SK-N-SH (cell line): ENCODE measurements around the gene TMEM41A. TPM values are rescaled to one million over a fixed set of nuclear protein-coding genes. Genes with fewer than 3 reads are reported as not detected.
"Not testable (repeated sequence)": the region's sequence is repeated elsewhere in the genome, so short reads cannot be mapped to it uniquely, and the experiment has no call there.

Source experiments
- CTCF ChIA-PET: fragments of 300-600, 350-600 bp; formaldehyde crosslinking; extraction: SDS; loops from one replicate; lab custom pipeline; 2021; lab: Yijun Ruan, JAX
- POLR2A ChIA-PET: fragments of 350-600 bp; sonication (Branson Sonifier 250); formaldehyde crosslinking; extraction: SDS; loops from one replicate; lab custom pipeline; 2020; ENCODE audit warnings: antibody characterized with exemption, inconsistent platforms; lab: Yijun Ruan, JAX
- DNase-seq: peaks from one replicate; pipeline ENCODE4 v3.0.0; 2012
- H2AFZ ChIP-seq: fragments of 200-600 bp; sonication (generic); 2 replicates; pipeline ENCODE4 v1.8.1; 2016; ENCODE audit warnings: antibody characterized with exemption, mild to moderate bottlenecking, low read depth
- H3F3A ChIP-seq: fragments of 200-600 bp; sonication (generic); replicated peaks from 2 replicates; pipeline ENCODE3; 2016; ENCODE audit warnings: antibody characterized with exemption, mild to moderate bottlenecking; ENCODE audit not compliant: insufficient read depth
- H3K27ac ChIP-seq, 2 experiments: fragments of 200-500 bp in 1 of 2; fragments of 200-600 bp in 1 of 2; sonication (Bioruptor generic) in 1 of 2; sonication (generic), shearing (Covaris generic) in 1 of 2; 2 replicates each; pipeline versions ENCODE4 v1.5.1 to v1.6.1; 2014 to 2016; ENCODE audit warnings: low read depth in 2 of 2, inconsistent platforms in 1 of 2, low read length in 1 of 2, mild to moderate bottlenecking in 1 of 2, mixed read lengths in 1 of 2
- H3K27me3 ChIP-seq: fragments of 200-600 bp; sonication (generic), shearing (Covaris generic); 2 replicates; pipeline ENCODE4 v1.6.1; 2016; ENCODE audit warnings: mixed run types; ENCODE audit not compliant: insufficient read depth
- H3K36me3 ChIP-seq, 2 experiments: fragments of 200-500 bp in 1 of 2; fragments of 200-600 bp in 1 of 2; sonication (Bioruptor generic) in 1 of 2; sonication (generic) in 1 of 2; replicated peaks in 1 of 2; 2 replicates each; pipeline versions ENCODE3 to v1.5.1; 2014 to 2016; ENCODE audit warnings: low read length in 1 of 2, mild to moderate bottlenecking in 1 of 2; ENCODE audit not compliant: insufficient read depth in 2 of 2, control insufficient read depth in 1 of 2
- H3K4me1 ChIP-seq, 2 experiments: fragments of 200-500 bp in 1 of 2; fragments of 200-600 bp in 1 of 2; sonication (Bioruptor generic) in 1 of 2; sonication (generic), shearing (Covaris generic) in 1 of 2; 2 replicates each; pipeline versions ENCODE4 v1.5.1 to v1.6.1; 2014 to 2016; ENCODE audit warnings: low read depth in 1 of 2, low read length in 1 of 2, mixed run types in 1 of 2; ENCODE audit not compliant: insufficient read depth in 2 of 2, control insufficient read depth in 1 of 2
- H3K4me2 ChIP-seq: fragments of 200-600 bp; sonication (generic), shearing (Covaris generic); 2 replicates; pipeline ENCODE4 v1.6.1; 2017; ENCODE audit warnings: mixed run types
- H3K4me3 ChIP-seq, 2 experiments: fragments of 200-500 bp in 1 of 2; fragments of 200-600 bp in 1 of 2; sonication (Bioruptor generic) in 1 of 2; sonication (generic), shearing (Covaris generic) in 1 of 2; 2 replicates each; pipeline versions ENCODE4 v1.5.1 to v1.8.1; 2014 to 2016; ENCODE audit warnings: low read depth in 2 of 2, inconsistent platforms in 1 of 2, low read length in 1 of 2, mild to moderate bottlenecking in 1 of 2, mixed read lengths in 1 of 2, moderate library complexity in 1 of 2
- H3K79me2 ChIP-seq: fragments of 200-600 bp; sonication (generic); 2 replicates; pipeline ENCODE4 v1.8.1; 2017; ENCODE audit warnings: mild to moderate bottlenecking; ENCODE audit not compliant: insufficient read depth
- H3K9ac ChIP-seq: fragments of 200-600 bp; sonication (generic); 2 replicates; pipeline ENCODE4 v1.6.1; 2017; ENCODE audit warnings: mixed run types
- H3K9me2 ChIP-seq: fragments of 200-600 bp; sonication (generic); 2 replicates; pipeline ENCODE4 v1.6.1; 2017; ENCODE audit warnings: mixed run types
- H3K9me3 ChIP-seq: fragments of 200-600 bp; sonication (generic); 2 replicates; pipeline ENCODE4 v1.6.1; 2017; ENCODE audit warnings: mixed run types, mild to moderate bottlenecking, moderate library complexity
- H4K20me1 ChIP-seq: fragments of 200-600 bp; sonication (generic); 2 replicates; pipeline ENCODE4 v1.6.1; 2017; ENCODE audit warnings: mild to moderate bottlenecking, mixed run types; ENCODE audit not compliant: insufficient read depth
- CTCF ChIP-seq: fragments of 200-600 bp; sonication (generic); IDR thresholded peaks from 2 replicates; pipeline ENCODE4 v1.6.1; 2017; ENCODE audit warnings: antibody characterized with exemption, mild to moderate bottlenecking, moderate library complexity
- EZH2phosphoT487 ChIP-seq: fragments of 200-600 bp; sonication (generic); IDR thresholded peaks from 2 replicates; pipeline ENCODE4 v1.6.1; 2017; ENCODE audit warnings: low read depth, mixed run types, mild to moderate bottlenecking, antibody characterized with exemption, moderate library complexity, borderline replicate concordance
- GATA2 ChIP-seq: sonication (generic); formaldehyde crosslinking; IDR thresholded peaks from 2 replicates; pipeline ENCODE4 v1.5.0; 2020; ENCODE audit warnings: mild to moderate bottlenecking, missing genetic modification reagents
- MXI1 ChIP-seq: IDR thresholded peaks from 2 replicates; pipeline ENCODE4 v1.6.1; 2012; ENCODE audit warnings: mild to moderate bottlenecking, low read depth, low read length, improper control_type of control experiment
- NRF1 ChIP-seq: IDR thresholded peaks from 2 replicates; pipeline ENCODE4 v1.6.1; 2012; ENCODE audit warnings: low read depth, mild to moderate bottlenecking, low read length
- PBX3 ChIP-seq: IDR thresholded peaks from 2 replicates; pipeline ENCODE4; 2012
- POLR2AphosphoS5 ChIP-seq: IDR thresholded peaks from 2 replicates; pipeline ENCODE4 v1.6.1; 2012; ENCODE audit warnings: low read depth, low read length
- RXRA ChIP-seq: IDR thresholded peaks from 2 replicates; pipeline ENCODE4 v1.4.0; 2012; ENCODE audit warnings: low read depth, mild to moderate bottlenecking, borderline replicate concordance
- TCF12 ChIP-seq: IDR thresholded peaks from 2 replicates; pipeline ENCODE4 v1.4.0; 2012
- USF1 ChIP-seq: IDR thresholded peaks from 2 replicates; pipeline ENCODE4 v1.4.0; 2012; ENCODE audit warnings: low read depth, borderline replicate concordance
- USF2 ChIP-seq: fragments of 150-350 bp; IDR thresholded peaks from 2 replicates; pipeline ENCODE4 v1.6.1; 2017; ENCODE audit warnings: antibody characterized with exemption, low read length, low read depth, borderline replicate concordance
- ZBTB33 ChIP-seq: IDR thresholded peaks from 2 replicates; pipeline ENCODE4 v1.4.0; 2012; ENCODE audit warnings: low read depth, borderline replicate concordance
- WGBS: methylation state at CpG from one replicate; pipeline ENCODE4 v1.1.6; 2017; ENCODE audit warnings: low lambda C conversion rate; 5-methylcytosine and 5-hydroxymethylcytosine counted together
- polyA plus RNA-seq, 3 experiments: library from polyadenylated mRNA; depleted of rRNA; stranded (reverse); fragments of >200 nt; gene quantifications; 2 replicates each; pipeline ENCODE4 v1.2.3, GENCODE V29; 2012

The TMEM41A gene
- polyA plus RNA-seq, 1 of the 3 experiments (the other 2 are of a cell fraction): 9.4 TPM

GRCh38 chr3:185469542-185469941 lies 29.3 kb downstream of the TMEM41A start:
- ChIA-PET CTCF (interaction anchor here (1.6 kb wide), 1 partner anchor 17 kb away, joined by 3 read pairs; no protein-coding TSS in a partner anchor), POLR2A (no interaction called here)
- no peak overlapping the region for H3K4me3 ChIP-seq
- peaks cover 0 to 20% of the 10 kb centered on the region in 2 experiments for H3K36me3 ChIP-seq
- H3K9me3 ChIP-seq: no peaks in the 10 kb centered on the region
- H3K27me3 ChIP-seq: no peaks in the 10 kb centered on the region
- H3K4me2 ChIP-seq: no peak overlapping the region
- no peak overlapping the region for H3K27ac ChIP-seq
- H3K79me2 ChIP-seq: no peaks in the 10 kb centered on the region
- TF ChIP-seq EZH2phosphoT487 (no peak), TCF12 (no peak), USF1 (no peak), USF2 (no peak), ZBTB33 (no peak), CTCF (no peak), PBX3 (no peak), NRF1 (no peak), RXRA (no peak), POLR2AphosphoS5 (no peak), GATA2 (CRISPR knock-in tag) (no peak), MXI1 (no peak)
- TF ChIP-seq, all 33 proteins: peak for 0
- Histone ChIP-seq H4K20me1 (no peaks in the 10 kb centered on the region), H3F3A (no peaks in the 10 kb centered on the region), H2AFZ (no peak overlapping the region), H3K9me2 (no peaks in the 10 kb centered on the region), H3K9ac (no peak overlapping the region), H3K4me1 (no peaks in the 10 kb centered on the region)
- WGBS: 77% methylated on average over 3 of the region's 3 CpGs
- no peak for DNase-seq

- CTCF ChIA-PET: not testable (repeated sequence)
Measured at GRCh38 chr3:185466123-185466522, 32.7 kb downstream of the TMEM41A start.

More at GRCh38 chr3:185466123-185466522, 32.7 kb downstream of the TMEM41A start:
- H3K9me2 ChIP-seq, H3K9me3 ChIP-seq, H3K27me3 ChIP-seq, H3K4me2 ChIP-seq, H3K9ac ChIP-seq, POLR2A ChIA-PET, H3K27ac ChIP-seq, H3K4me3 ChIP-seq, DNase-seq, H3K4me1 ChIP-seq, H4K20me1 ChIP-seq, H3K79me2 ChIP-seq, H2AFZ ChIP-seq, H3F3A ChIP-seq: not testable (repeated sequence)
- H3K36me3 ChIP-seq: peaks cover 0 to 15% of the 10 kb centered on the region in 2 experiments
- WGBS: 93% methylated on average over 5 of the region's 5 CpGs
